HT1080 (cell line): ENCODE results near the gene GNG5. TPM values are rescaled to one million over a fixed set of nuclear protein-coding genes. Genes with fewer than 3 reads are reported as not detected.
"Not testable (repeated sequence)": the region's sequence is repeated elsewhere in the genome, so short reads cannot be mapped to it uniquely, and the experiment has no call there.

Experiments
- DNase-seq: peaks from one replicate; pipeline ENCODE4 v3.0.0-alpha.2; 2015; ENCODE audit warnings: low read depth
- polyA plus RNA-seq, 2 experiments: library from polyadenylated mRNA; depleted of rRNA; stranded (reverse); fragments of >200 nt; gene quantifications; 2 replicates each; pipeline ENCODE4 v1.2.3, GENCODE V29; 2015
- total RNA-seq: library from RNA; depleted of rRNA; stranded (reverse); fragments of >200 nt; shearing (Covaris generic); gene quantifications from 2 replicates; pipeline ENCODE4 v1.2.3, GENCODE V29; 2014; rRNA removed

GNG5 gene
- 42.0 and 111 TPM in 2 replicates for total RNA-seq
- polyA plus RNA-seq (2015; cell fraction: cytosol; rRNA removed): 188 and 213 TPM in 2 replicates
- polyA plus RNA-seq (2015; cell fraction: nucleus; rRNA removed): 50.4 and 52.7 TPM in 2 replicates

DNA sequence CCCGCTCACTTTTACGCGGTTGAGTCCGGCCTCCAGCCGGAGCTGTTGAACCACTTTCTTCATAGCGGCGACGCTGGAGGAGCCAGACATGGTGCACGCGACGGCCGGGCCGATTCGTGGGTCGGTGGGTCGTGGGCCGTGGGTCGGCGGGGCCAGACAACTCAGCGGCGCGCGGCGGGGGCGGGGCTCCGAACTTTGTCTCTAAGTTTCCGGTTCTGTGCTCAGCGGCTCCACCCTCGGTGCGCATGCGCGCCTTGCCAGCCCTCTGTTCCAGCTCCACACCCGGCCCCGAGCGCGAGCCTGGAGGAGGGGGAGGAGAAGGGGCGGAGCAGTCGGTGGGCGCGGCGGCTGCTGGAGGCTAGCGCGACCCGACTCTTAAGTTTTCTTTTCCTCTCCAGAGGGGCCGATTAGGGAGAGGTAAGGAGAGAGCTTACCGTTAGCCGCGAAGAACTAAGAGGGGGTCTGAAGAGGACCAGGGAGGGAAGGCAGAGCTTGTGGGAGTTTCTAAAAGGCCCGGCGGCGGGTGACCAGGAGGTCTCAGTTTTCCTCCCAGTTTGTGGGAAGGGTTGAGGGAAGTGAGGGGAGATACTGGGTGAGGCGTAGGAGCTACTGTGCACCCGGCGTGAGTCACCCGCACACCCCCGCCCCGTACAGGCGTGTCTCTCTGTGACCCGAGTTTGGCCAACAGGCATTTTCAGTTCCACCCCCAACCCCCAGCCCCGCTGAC is at the start of gene GNG5, which contains the start of gene SPATA1:
Gene GNG5 (minus strand): TSS at position 580 of the 727 bp plus-strand sequence. CDS start 490 bp downstream, at position 90.
Gene SPATA1 (plus strand): TSS at position 385 of the 727 bp plus-strand sequence. CDS start 9,974 bp downstream, outside the sequence.
- peak; percentile 95 for DNase-seq

DNA sequence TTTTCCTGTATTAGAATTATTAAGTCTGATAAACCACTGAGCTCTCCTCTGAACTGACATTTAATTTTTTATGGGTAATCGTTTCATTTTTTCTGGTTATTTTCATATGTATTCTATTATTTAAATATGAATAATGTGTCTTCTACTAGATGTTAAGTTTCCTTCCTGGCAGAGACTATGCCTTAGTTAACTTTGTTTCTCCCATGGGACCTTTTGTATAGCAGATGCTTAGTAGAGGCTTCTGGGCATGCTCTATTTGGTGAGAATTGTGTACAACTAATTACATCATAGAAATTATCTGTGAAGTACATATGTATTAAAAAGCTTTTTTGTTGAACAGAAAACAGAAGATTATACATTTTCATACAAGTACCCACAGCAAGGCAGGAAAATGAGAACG is 44.4 kb upstream of the GNG5 start:
- no peak for DNase-seq

DNA sequence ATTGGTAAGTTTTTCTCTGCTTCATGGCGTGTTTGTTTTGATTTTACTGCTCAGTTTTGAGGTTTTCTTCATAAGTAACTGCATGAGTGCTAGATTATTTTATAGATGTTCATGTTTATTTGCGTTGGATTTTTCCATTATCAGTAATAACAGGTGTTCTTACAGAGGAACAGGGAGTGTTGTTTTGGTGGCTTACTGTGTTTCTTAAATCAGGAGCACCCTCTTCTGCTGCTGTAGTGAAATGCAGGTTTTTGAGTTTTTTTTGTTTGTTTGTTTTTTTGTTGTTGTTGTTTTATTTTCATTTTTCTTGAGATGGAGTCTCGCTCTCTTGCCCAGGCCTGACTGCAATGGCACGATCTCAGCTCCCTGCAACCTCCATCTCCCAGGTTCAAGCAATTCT is 35.3 kb upstream of the GNG5 start:
- DNase-seq: no peak

DNA sequence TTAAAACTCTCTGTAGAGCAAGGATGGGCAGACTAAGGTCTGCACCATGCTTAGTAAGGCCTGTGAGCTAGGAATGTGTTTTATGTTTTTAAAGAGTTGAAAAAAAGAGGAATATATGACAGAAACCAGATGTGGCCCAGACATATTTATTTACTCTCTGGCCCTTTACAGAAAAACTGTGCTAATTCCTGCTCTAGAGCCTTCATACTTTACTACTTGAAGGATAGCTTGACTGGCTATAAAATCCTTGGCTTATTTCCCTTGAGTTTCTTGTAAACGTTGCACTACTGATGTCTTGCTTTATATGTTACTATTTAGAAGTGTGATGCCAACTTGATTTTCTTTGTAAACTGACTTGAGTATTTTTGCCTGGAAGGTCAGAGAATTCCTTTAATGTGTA is 34.4 kb upstream of the GNG5 start:
- DNase-seq: no peak

DNA sequence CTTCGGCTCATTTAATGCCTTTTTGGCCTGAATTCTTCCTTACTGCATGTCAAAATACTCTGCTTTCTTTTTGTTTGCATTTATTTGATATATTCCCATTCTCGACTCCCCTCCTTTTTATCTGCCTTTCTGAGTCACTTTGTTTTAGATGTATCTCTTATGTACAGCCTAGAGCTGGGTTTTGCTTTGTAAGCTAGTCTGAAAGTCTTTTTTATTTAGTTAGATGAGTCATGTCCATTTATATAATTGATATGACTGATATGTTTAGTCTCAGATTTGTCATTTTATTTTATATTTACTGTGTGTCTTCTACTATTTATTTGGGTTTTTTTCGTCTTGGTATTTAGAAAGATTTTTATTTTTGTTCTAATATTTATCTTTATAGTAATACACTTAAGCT is 33.6 kb upstream of the GNG5 start:
- DNase-seq: peak; percentile 10

DNA sequence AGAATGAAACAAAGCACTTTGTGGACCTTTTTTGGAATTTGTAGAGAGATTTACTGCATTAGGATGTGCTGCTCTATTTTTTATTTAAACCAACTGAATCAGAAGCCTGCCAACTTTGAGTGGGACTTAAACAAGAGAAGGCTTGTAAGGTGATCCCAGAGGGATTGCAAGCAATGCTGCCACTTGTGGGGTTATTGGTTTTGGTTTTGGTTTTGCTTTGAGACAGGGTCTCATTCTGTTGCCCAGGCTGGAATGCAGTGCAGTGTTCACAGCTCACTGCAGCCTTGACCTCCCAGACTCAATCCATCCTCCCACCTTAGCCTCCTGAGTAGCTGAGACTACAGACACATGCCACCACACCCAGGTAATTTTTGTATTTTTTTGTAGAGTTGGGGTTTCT is 32.2 kb upstream of the GNG5 start:
- no peak for DNase-seq

DNA sequence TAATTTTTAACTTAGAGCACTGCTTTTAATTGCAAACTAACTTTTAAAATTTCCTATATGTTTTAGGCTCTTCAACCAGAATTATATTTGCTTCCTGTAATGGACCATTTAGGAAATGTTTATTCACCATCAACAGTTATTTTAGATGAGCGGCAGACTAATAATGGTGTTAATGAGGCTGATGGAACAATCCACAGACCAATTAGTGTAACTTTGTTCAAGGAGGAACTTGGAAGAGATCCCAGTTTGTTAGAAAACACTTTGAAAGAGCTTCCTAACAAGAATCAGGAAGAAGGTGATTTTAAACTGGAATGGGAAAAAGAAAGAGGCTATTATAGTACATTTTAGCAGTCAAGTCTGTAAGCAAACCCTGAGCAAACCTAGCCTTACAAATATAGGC is 19.4 kb upstream of the GNG5 start:
- no peak for DNase-seq

DNA sequence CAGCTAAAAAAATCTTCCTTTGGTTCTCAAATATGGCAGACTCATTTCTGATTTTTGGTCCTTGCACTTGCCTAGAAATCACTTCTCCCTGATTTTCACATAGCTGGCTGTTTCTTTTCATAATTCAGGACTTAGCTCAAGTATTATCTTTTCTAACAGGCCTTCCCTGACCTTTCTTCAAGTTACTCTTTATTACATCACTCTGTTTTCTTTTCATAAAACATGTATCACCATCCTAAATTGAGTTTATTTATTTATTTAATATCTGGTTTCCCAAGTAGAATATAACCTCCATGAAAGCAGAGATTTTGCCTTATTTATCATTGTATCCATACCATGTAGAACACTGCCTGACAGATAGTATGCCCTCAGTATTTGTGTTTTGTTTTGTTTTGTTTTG is 18.2 kb upstream of the GNG5 start:
- DNase-seq: no peak

DNA sequence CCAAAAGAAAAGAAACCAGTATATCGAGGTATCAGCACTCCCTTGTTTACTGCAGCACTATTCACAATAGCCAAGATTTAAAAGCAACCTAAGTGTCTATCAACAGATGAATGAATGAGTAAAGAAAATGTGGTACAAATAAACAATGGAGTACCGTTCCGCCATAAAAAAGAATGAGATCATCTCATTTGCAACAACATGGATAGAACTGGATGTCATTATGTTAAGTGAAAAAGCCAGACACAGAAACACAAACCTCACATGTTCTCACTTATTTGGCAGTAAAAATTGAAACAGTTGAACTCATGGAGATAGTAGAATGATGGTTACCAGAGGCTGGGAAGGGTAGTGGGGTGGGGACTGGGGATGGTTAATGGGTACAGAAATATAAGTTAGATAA is 4.3 kb upstream of the GNG5 start:
- DNase-seq: no peak

DNA sequence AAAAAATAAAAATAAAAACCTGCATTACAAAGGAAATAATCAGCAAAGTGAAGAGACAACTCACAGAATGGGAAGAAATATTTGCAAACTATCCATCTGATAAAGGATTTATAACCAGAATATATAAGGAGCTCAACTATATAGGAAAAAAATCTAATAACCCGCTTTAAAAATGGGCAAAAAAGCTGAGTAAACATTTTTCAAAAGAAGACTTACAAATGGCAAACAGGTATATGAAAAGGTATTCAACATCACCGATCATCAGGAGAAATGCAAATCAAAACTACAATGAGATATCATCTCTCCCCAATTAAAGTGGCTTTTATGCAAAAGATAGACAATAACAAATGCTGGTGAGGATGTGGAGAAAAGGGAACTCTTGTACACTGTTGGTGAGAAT is 3.8 kb upstream of the GNG5 start:
- DNase-seq: no peak

DNA sequence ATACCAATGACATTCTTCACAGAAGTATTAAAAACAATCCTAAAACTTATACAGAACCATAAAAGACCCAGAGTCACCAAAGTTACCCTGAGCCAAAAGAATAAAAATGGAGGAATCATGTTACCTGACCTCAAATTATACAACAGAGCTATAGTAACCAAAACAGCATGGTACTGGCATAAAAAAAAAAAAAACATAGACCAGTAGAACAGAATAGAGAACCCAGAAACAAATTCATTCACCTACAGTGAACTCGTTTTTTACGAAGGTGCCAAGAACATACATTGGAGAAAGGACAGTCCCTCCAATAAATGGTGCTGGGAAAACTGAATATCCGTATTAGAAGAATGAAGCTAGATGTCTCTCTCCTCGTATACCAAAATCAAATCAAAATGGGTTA is 2.6 kb upstream of the GNG5 start:
- DNase-seq: no peak

DNA sequence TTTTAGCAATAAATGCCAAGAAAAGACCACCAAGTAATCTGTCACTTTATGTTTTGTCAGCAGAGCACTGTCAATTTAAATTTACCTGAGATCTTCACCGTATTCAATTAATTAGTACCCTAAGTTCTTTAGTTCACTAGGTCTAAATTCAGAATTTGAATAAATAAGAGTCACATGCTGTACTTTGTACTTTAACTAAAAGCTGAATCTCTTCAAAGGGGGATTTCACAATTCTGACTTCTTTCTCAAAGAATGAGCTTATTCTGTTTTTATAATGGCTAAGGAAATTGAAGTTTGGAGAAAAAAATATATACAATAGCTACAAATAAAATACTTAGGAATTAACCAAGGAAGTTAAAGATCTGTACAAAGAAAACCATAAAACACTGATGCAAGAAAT is 2.1 kb upstream of the GNG5 start:
- DNase-seq: no peak

DNA sequence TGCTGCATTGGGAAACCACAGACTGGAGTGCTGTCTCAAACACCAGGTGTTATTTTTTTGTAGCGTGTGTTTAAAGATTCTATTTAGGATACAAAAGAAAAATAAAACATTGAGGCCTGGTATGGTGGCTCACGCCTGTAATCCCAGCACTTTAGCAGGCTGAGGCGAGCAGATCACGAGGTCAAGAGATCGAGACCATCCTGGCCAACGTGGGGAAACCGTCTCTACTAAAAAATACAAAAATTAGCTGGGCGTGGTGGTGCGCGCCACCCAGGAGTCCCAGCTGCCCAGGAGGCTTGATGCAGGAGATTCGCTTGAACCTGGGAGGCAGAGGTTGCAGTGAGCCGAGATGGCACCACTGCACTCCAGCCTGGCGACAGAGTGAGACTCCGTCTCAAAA is 1.5 kb upstream of the GNG5 start:
- DNase-seq: not testable (repeated sequence)

DNA sequence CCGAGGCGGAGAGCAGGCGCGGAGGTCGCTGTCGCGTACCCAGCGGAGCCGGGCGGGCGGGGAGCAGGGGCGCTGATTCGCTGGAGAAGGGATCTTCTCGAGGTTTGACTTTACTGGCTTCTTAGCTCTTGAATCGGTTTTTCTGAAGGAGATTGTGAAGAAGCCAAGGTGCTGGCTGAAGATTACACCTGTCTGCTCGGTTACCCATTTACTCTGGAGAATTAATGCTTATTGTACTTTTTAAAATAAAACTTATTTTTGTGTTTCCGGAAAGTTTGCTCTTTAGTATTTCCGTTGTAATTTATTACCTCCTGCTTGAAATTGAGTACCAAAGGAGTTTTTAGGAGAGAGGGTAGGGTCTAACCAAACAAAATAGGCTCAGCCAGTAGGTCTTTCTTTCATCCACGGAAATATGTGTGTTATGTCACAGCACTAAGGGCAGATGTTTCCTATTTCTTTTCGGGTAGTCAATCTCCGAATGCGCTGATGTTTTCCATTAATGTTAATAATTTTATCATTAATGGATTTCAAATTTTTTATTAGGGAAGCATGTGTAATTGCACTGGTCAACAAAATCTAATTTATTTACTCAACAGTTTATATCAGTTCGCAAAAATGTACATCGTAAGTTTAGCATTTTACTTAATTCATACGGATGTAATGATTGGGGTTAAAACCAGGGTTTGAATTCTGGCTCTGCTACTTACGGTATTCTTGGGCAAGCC is 510 bp upstream of the GNG5 start:
- DNase-seq: no peak

DNA sequence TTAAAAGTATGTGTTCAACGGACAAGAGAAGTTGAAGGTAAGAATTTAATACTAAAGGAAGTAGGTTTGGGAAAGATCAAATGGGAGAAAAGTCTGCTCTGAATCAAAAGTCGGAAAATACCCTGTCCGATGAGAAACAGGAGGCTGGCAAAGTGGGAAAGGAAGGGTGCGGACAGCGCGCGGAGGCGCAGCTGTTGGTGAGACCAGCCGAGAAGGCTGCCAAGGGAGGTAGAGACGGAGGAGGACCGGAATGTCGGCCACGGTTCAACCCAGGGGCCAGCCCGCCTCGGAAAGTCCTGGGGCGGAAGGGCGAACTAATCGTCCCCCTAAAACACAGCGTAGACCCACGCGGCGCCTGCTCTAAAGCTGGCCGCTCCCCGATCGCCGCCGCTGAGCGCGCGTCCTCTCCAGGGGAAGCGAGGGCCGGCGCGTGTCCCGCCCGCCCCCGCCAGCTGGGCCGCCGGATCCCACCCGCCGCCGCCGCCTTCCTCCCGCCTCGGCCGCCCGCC is 834 bp downstream of the GNG5 start:
- DNase-seq: peak; percentile 54

DNA sequence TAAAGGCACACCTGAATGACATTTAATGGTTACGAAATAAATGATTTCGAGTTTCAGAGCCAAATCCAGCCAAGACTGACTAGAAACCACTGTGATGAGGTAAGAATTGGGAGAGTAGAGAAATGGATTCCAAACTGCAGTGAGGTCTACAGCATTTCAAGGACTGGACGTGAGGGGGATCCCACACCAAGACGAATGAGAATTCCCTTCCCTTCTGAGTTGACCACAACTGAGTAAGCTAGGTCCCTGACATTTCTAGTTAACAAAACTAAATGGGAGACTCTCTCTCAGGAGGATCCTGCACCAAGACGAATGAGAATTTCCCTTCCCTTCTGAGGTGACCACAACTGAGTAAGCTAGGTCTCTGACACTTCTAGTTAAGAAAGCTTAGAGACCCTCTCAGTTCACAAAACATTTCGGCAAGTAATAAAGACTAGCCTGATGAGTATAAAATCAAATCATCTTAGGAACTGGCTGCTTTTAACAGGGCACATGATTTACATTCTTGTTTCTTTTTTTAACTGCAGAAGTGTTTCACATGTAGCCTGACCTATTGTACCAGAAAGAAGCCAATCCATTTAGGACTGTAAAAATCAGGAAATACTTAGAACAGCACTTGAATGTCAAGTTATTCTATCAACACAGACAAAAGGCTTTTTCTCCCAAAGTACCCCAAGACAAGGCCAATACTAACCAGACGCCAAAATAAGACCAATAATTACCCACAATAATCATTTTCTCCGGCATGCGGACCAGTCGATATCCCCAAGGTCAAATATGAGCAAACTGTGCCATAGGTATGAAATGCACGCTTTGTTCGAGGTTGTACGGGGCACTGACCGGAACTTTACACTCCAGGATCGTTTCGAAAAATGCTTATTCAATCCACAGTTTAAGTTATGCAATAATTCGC is 1.5 kb downstream of the GNG5 start:
- peak; percentile 41 for DNase-seq

DNA sequence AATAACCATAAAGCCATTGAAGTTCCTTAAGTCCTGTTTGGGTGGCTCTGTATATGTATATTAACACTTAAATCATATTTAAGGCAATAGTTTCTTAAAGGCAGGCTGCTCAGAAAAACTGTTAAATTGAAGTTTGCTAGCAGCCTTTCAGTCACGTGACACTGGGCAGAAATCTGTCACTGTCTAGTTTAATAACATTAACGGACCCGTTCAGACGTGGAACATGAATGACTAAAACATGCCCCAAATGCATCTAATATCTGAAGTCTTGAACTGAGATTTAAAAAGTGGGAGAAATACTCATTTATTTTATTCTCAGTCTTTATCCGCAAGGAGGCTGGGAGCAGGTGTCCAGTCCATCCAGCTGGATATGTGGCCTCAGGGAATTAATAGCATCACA is 3.5 kb downstream of the GNG5 start:
- DNase-seq: no peak

DNA sequence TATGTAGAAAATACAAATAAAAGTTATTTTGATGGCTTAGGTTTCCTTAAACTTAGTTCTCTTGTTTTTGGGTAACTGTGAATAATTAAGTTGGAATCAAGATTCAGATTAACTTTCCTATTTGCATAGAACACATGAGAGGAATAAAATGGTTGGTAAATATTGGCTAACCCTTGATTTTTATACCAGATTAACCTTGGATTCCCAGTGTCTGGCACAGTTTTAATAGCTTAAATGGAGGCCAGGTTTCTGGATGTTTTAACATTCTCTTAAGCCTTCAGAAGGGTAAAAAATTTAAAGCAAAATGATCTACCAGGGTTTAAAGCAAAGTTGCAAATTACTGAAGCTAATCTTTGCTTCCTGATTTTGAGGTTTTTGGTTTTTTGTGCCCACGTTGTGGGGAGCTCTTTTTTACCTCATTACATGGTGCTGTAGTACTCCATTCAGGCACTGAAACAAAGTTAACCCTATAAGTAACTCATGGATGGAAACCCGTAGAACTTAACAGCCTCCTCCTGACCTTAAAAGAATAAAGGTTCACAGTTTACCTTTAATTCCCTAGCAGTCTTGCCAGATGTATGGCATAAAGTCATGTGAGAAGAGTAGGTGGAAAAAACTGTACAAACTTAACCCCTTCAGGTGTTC is 8.6 kb downstream of the GNG5 start:
- no peak for DNase-seq

DNA sequence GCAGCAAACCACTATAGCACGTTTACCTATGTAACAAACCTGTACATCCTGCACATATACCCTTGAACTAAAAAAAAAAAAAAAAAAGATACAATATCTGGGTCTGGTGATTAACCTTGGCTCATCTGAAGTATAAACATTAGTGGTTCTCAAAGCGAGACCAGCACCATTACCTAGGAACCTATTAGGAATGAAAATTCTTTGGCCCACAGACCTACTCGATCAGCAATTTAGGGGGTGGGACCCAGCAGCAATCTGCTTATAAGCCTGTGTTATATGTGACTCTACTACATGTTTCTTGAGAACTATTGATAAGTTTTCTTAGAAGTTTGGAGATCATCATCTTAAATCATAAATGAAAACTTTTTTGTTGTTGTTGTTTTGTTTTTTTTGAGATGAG is 9.9 kb downstream of the GNG5 start:
- no peak for DNase-seq

DNA sequence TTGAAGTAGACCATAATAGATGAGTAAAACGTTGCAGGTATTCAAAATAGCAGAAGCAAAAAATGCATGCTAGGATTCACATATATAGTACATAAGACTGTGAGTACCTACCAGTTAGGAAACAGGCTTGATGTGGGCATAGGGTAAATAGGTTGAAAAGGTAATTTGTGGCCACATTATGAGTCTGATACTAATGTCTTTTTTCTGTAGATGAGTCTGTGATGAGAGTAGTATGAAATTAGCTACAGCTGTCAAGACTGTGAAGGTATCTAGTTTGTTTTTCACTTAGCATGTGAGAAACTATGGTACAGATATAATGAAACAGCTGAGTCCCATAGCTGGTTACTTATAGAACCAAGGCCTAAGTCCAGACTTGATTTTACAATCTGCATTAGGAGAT is 12.6 kb downstream of the GNG5 start:
- no peak for DNase-seq

DNA sequence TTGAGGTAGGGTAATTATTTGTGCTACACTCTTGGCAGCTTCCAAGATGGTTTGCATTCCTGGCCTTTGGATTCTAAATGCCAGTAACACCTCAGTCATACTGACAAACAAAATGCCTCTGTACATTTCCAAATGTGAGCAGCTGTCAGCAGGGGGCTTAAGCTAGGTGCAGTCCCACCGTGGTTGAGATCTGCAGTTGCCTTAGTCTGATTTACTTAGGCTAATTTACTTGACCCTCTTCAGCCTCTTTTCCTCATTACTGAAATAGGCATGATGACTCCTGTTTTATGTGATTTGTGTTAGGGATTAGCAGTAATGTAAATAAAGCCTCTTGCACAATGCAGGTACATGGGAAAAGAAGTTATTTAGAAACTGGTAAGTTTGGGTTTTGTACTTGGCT is 13.7 kb downstream of the GNG5 start:
- no peak for DNase-seq
